Measurements from ENCODE around the gene PAQR5. TPM values are rescaled to one million over a fixed set of nuclear protein-coding genes. Genes with fewer than 3 reads are reported as not detected.

The PAQR5 gene
- total RNA-seq, 2 donors from 2014 or later: 36.3 to 71.1 TPM

- H3K4me1 ChIP-seq: no peaks in the 10 kb centered on the region
- no peak for DNase-seq
- no peak overlapping the region for H3K4me3 ChIP-seq
- H3K36me3 ChIP-seq: no peaks in the 10 kb centered on the region
- intact Hi-C loops (cut with DNase I): loop anchor here (10.0 kb wide), 1 partner anchor 131 kb away; no protein-coding TSS in a partner anchor
- no peak for TF ChIP-seq CTCF (IDR thresholded peaks at IDR 0.05)
- H3K27ac ChIP-seq: no peak overlapping the region
- no peaks in the 10 kb centered on the region for H3K9me3 ChIP-seq
- H3K9ac ChIP-seq (ENCODE audit: low read depth in 2 of 2, low read length in 2 of 2): no peak overlapping the region
- H3K27me3 ChIP-seq: no peaks in the 10 kb centered on the region
Observed at GRCh38 chr15:69395991-69396390, 97.3 kb downstream of the PAQR5 start.

GRCh38 chr15:69398491-69398891 is 99.8 kb downstream of the PAQR5 start:
- no peak overlapping the region for H3K4me3 ChIP-seq
- H3K4me1 ChIP-seq: no peaks in the 10 kb centered on the region
- intact Hi-C loops (cut with DNase I): loop anchor here (10.0 kb wide), 1 partner anchor 134 kb away; no protein-coding TSS in a partner anchor
- no peaks in the 10 kb centered on the region for H3K9me3 ChIP-seq
- DNase-seq: no peak
- no peaks in the 10 kb centered on the region for H3K36me3 ChIP-seq
- no peaks in the 10 kb centered on the region for H3K27me3 ChIP-seq
- no peak overlapping the region for H3K27ac ChIP-seq
- H3K9ac ChIP-seq (ENCODE audit: low read depth in 2 of 2, low read length in 2 of 2): no peak overlapping the region
- TF ChIP-seq CTCF (IDR thresholded peaks at IDR 0.05): no peak

GRCh38 chr15:69400850-69401249 is 102.1 kb downstream of the PAQR5 start:
- no peaks in the 10 kb centered on the region for H3K36me3 ChIP-seq
- no peaks in the 10 kb centered on the region for H3K27me3 ChIP-seq
- no peak for TF ChIP-seq CTCF (IDR thresholded peaks at IDR 0.05)
- no peak for DNase-seq
- H3K9me3 ChIP-seq: no peaks in the 10 kb centered on the region
- no peak overlapping the region for H3K9ac ChIP-seq (ENCODE audit: low read depth in 2 of 2, low read length in 2 of 2)
- H3K4me3 ChIP-seq: no peak overlapping the region
- intact Hi-C loops (cut with DNase I): no loop called here
- H3K27ac ChIP-seq: no peak overlapping the region
- H3K4me1 ChIP-seq: no peaks in the 10 kb centered on the region

- no peak overlapping the region for H3K9ac ChIP-seq (ENCODE audit: low read depth in 2 of 2, low read length in 2 of 2)
- H3K4me1 ChIP-seq: no peaks in the 10 kb centered on the region
- TF ChIP-seq CTCF (IDR thresholded peaks at IDR 0.05): no peak
- no peak for DNase-seq
- H3K9me3 ChIP-seq: no peaks in the 10 kb centered on the region
- H3K27ac ChIP-seq: no peak overlapping the region
- H3K36me3 ChIP-seq: no peaks in the 10 kb centered on the region
- intact Hi-C loops (cut with DNase I): no loop called here
- no peaks in the 10 kb centered on the region for H3K27me3 ChIP-seq
- H3K4me3 ChIP-seq: no peak overlapping the region
Observed at GRCh38 chr15:69402816-69403215, 104.1 kb downstream of the PAQR5 start.

- H3K36me3 ChIP-seq: no peaks in the 10 kb centered on the region
- H3K9me3 ChIP-seq: no peaks in the 10 kb centered on the region
- no peak overlapping the region for H3K4me3 ChIP-seq
- TF ChIP-seq CTCF (IDR thresholded peaks at IDR 0.05): no peak
- H3K27ac ChIP-seq: no peak overlapping the region
- no peaks in the 10 kb centered on the region for H3K4me1 ChIP-seq
- DNase-seq: no peak
- intact Hi-C loops (cut with DNase I): no loop called here
- H3K9ac ChIP-seq (ENCODE audit: low read depth in 2 of 2, low read length in 2 of 2): no peak overlapping the region
- no peaks in the 10 kb centered on the region for H3K27me3 ChIP-seq
Observed at GRCh38 chr15:69403594-69403993, 104.9 kb downstream of the PAQR5 start.

GRCh38 chr15:69405110-69405509 is 106.4 kb downstream of the PAQR5 start:
- no peaks in the 10 kb centered on the region for H3K9me3 ChIP-seq
- no peaks in the 10 kb centered on the region for H3K27me3 ChIP-seq
- DNase-seq: no peak
- no peaks in the 10 kb centered on the region for H3K36me3 ChIP-seq
- H3K27ac ChIP-seq: no peak overlapping the region
- no peak for TF ChIP-seq CTCF (IDR thresholded peaks at IDR 0.05)
- intact Hi-C loops (cut with DNase I): no loop called here
- no peak overlapping the region for H3K4me3 ChIP-seq
- H3K9ac ChIP-seq (ENCODE audit: low read depth in 2 of 2, low read length in 2 of 2): no peak overlapping the region
- no peaks in the 10 kb centered on the region for H3K4me1 ChIP-seq

All from colonic mucosa (tissue), 4 donors.